ENCODE data around the gene SDK1.

DNA sequence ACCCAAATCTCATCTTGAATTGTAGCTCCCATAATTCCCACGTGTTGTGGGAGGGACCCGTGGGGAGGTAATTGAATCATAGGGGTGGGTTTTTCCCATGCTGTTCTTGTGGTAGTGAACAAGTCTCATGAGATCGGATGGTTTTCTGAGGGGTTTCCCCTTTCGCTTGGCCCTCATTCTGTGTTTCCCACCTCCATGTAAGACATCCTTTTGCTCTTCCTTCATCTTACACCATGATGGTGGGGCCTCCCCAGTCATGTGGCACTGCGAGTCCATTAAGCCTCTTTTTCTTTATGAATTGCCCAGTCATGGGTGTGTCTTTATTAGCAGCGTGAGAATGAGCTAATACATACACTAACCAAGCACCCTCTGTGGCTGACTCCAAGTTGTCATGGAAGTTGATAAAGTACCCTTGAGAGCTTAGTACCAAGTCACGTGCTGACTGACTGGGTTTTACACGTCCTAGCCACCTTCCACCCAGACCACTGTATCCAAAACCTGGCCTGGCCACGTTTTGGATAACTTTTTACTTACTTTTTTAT, 614.4 kb downstream of the SDK1 start:
- TF ChIP-seq POLR2A (IDR thresholded peaks at IDR 0.05) = no peak
- TF ChIP-seq, protein P1, sequence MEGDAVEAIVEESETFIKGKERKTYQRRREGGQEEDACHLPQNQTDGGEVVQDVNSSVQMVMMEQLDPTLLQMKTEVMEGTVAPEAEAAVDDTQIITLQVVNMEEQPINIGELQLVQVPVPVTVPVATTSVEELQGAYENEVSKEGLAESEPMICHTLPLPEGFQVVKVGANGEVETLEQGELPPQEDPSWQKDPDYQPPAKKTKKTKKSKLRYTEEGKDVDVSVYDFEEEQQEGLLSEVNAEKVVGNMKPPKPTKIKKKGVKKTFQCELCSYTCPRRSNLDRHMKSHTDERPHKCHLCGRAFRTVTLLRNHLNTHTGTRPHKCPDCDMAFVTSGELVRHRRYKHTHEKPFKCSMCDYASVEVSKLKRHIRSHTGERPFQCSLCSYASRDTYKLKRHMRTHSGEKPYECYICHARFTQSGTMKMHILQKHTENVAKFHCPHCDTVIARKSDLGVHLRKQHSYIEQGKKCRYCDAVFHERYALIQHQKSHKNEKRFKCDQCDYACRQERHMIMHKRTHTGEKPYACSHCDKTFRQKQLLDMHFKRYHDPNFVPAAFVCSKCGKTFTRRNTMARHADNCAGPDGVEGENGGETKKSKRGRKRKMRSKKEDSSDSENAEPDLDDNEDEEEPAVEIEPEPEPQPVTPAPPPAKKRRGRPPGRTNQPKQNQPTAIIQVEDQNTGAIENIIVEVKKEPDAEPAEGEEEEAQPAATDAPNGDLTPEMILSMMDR (IDR thresholded peaks at IDR 0.05) = no peak
